IMR-90 (cell line): ENCODE measurements around the gene DPP10. TPM values are rescaled to one million over a fixed set of nuclear protein-coding genes. Genes with fewer than 3 reads are reported as not detected.

Source experiments
- ATAC-seq: fragments of 200-7000 bp; cut with Tn5 transposase; 2 replicates; pipeline ENCODE4 v1.9.1; 2020; ENCODE audit warnings: low read depth, mild to moderate bottlenecking, moderate library complexity
- BruUV-seq: library from RNA; stranded (reverse); fragments of 400-500 nt; replicated peaks from 2 replicates; lab custom pipeline; 2021; lab: Mats Ljungman, UMichigan
- CTCF ChIA-PET: fragments of 300-600 bp; formaldehyde crosslinking; extraction: SDS; loops from one replicate; lab custom pipeline; 2021; ENCODE audit warnings: antibody characterized with exemption; lab: Yijun Ruan, JAX
- POLR2A ChIA-PET: fragments of 300-600 bp; sonication (Branson Sonifier 250); formaldehyde crosslinking; loops from one replicate; lab custom pipeline; 2022; ENCODE audit warnings: antibody characterized with exemption; ENCODE audit not compliant: unreplicated experiment; lab: Charles Lee
- DNase-seq: peaks from one replicate; pipeline ENCODE4 v3.0.0; 2013
- H2AFZ ChIP-seq: replicated peaks from 2 replicates; pipeline ENCODE3; 2013; ENCODE audit warnings: low read length, mild to moderate bottlenecking; ENCODE audit not compliant: poor library complexity
- H2AK5ac ChIP-seq: 2 replicates; pipeline ENCODE4 v1.6.1; 2013; ENCODE audit warnings: low read depth, low read length, inconsistent platforms
- H2AK9ac ChIP-seq: replicated peaks from 2 replicates; pipeline ENCODE3; 2013; ENCODE audit warnings: mild to moderate bottlenecking, low read depth, low read length, moderate library complexity; ENCODE audit not compliant: poor library complexity
- H2BK120ac ChIP-seq: 2 replicates; pipeline ENCODE4 v1.6.1; 2013; ENCODE audit warnings: low read depth, low read length, inconsistent platforms
- H2BK15ac ChIP-seq: 3 replicates; pipeline ENCODE4 v1.6.1; 2013; ENCODE audit warnings: low read depth, low read length, inconsistent platforms
- H2BK20ac ChIP-seq: 2 replicates; pipeline ENCODE4 v1.6.1; 2013; ENCODE audit warnings: low read depth, mild to moderate bottlenecking, inconsistent platforms, low read length, moderate library complexity
- H2BK5ac ChIP-seq: 2 replicates; pipeline ENCODE4 v1.6.1; 2013; ENCODE audit warnings: mild to moderate bottlenecking, low read depth, low read length, inconsistent platforms; ENCODE audit not compliant: poor library complexity, severe bottlenecking
- H3K14ac ChIP-seq: replicated peaks from 2 replicates; pipeline ENCODE4 v1.6.1; 2013; ENCODE audit warnings: low read depth, low read length, inconsistent platforms
- H3K18ac ChIP-seq: 2 replicates; pipeline ENCODE4 v1.6.1; 2013; ENCODE audit warnings: low read depth, low read length, control low read depth
- H3K23ac ChIP-seq: 2 replicates; pipeline ENCODE4 v1.6.1; 2013; ENCODE audit warnings: low read depth, low read length, inconsistent platforms
- H3K27ac ChIP-seq: 2 replicates; pipeline ENCODE4 v1.5.1; 2013; ENCODE audit warnings: mild to moderate bottlenecking, control low read depth, low read length; ENCODE audit not compliant: insufficient read depth
- H3K27me3 ChIP-seq: 2 replicates; pipeline ENCODE4 v1.6.1; 2013; ENCODE audit warnings: low read length; ENCODE audit not compliant: control insufficient read depth, insufficient read depth
- H3K36me3 ChIP-seq: 2 replicates; pipeline ENCODE4 v1.6.1; 2013; ENCODE audit warnings: low read length, mixed read lengths; ENCODE audit not compliant: control insufficient read depth, insufficient read depth
- H3K4ac ChIP-seq: 2 replicates; pipeline ENCODE4 v1.6.1; 2013; ENCODE audit warnings: low read depth, low read length, inconsistent platforms
- H3K4me1 ChIP-seq: 2 replicates; pipeline ENCODE4 v1.6.1; 2013; ENCODE audit warnings: low read length, mixed read lengths; ENCODE audit not compliant: control insufficient read depth, insufficient read depth
- H3K4me2 ChIP-seq: 2 replicates; pipeline ENCODE4 v1.6.1; 2013; ENCODE audit warnings: low read depth, mild to moderate bottlenecking, control low read depth, low read length, moderate library complexity
- H3K4me3 ChIP-seq: 2 replicates; pipeline ENCODE4 v1.5.1; 2013; ENCODE audit warnings: low read depth, mild to moderate bottlenecking, control low read depth, low read length, moderate library complexity; ENCODE audit not compliant: insufficient read depth
- H3K56ac ChIP-seq: 2 replicates; pipeline ENCODE4 v1.6.1; 2013; ENCODE audit warnings: low read length, inconsistent platforms; ENCODE audit not compliant: insufficient read depth; ENCODE audit errors: extremely low read depth
- H3K79me1 ChIP-seq, 2 experiments: 2 replicates each; pipeline ENCODE4 v1.6.1; 2013; ENCODE audit warnings: low read length in 2 of 2, inconsistent platforms in 1 of 2, low read depth in 1 of 2
- H3K9ac ChIP-seq: 2 replicates; pipeline ENCODE4 v1.6.1; 2013; ENCODE audit warnings: low read depth, low read length, control low read depth
- H3K9me1 ChIP-seq: 2 replicates; pipeline ENCODE4 v1.6.1; 2013; ENCODE audit warnings: low read length, inconsistent platforms; ENCODE audit not compliant: insufficient read depth
- H3K9me3 ChIP-seq: 2 replicates; pipeline ENCODE4 v1.6.1; 2013; ENCODE audit warnings: low read length; ENCODE audit not compliant: control insufficient read depth, insufficient read depth
- H4K20me1 ChIP-seq: 2 replicates; pipeline ENCODE4 v1.6.1; 2013; ENCODE audit warnings: low read length, inconsistent platforms; ENCODE audit not compliant: insufficient read depth
- H4K5ac ChIP-seq: 2 replicates; pipeline ENCODE4 v1.6.1; 2013; ENCODE audit warnings: mild to moderate bottlenecking, low read depth, low read length, control low read depth
- H4K8ac ChIP-seq, 2 experiments: 2 replicates each; pipeline ENCODE4 v1.6.1; 2013; ENCODE audit warnings: low read depth in 2 of 2, low read length in 2 of 2, control low read depth in 1 of 2, inconsistent platforms in 1 of 2
- H4K91ac ChIP-seq: 2 replicates; pipeline ENCODE4 v1.6.1; 2013; ENCODE audit warnings: low read depth, low read length, inconsistent platforms; ENCODE audit not compliant: insufficient read depth
- BHLHE40 ChIP-seq: fragments of 150-350 bp; IDR thresholded peaks from 2 replicates; pipeline ENCODE4 v1.6.1; 2016; ENCODE audit warnings: mild to moderate bottlenecking, low read depth, low read length
- CEBPB ChIP-seq: IDR thresholded peaks from 2 replicates; pipeline ENCODE4 v1.6.1; 2012; ENCODE audit warnings: low read depth, low read length, improper control_type of control experiment
- CHD1 ChIP-seq: IDR thresholded peaks from 2 replicates; pipeline ENCODE4 v1.6.1; 2012; ENCODE audit warnings: low read depth, low read length, improper control_type of control experiment
- CTCF ChIP-seq: conservative IDR thresholded peaks from 2 replicates; pipeline ENCODE4 v1.5.1; 2012; ENCODE audit warnings: mild to moderate bottlenecking, low read depth, low read length, improper control_type of control experiment
- FOS ChIP-seq: fragments of 150-350 bp; IDR thresholded peaks from 2 replicates; pipeline ENCODE4 v1.6.1; 2016; ENCODE audit warnings: low read depth, low read length
- MAFK ChIP-seq: IDR thresholded peaks from 2 replicates; pipeline ENCODE4 v1.6.1; 2012; ENCODE audit warnings: low read depth, low read length, improper control_type of control experiment
- MAZ ChIP-seq: IDR thresholded peaks from 2 replicates; pipeline ENCODE4 v1.6.1; 2012; ENCODE audit warnings: low read depth, mild to moderate bottlenecking, low read length, improper control_type of control experiment, moderate library complexity, borderline replicate concordance
- MXI1 ChIP-seq: IDR thresholded peaks from 2 replicates; pipeline ENCODE4 v1.6.1; 2012; ENCODE audit warnings: low read depth, mild to moderate bottlenecking, low read length, moderate library complexity, borderline replicate concordance
- NFE2L2 ChIP-seq: fragments of 150-350 bp; IDR thresholded peaks from 2 replicates; pipeline ENCODE4 v1.6.1; 2016; ENCODE audit warnings: low read depth, mild to moderate bottlenecking, low read length
- POLR2A ChIP-seq: IDR thresholded peaks from 2 replicates; pipeline ENCODE4 v1.6.1; 2012; ENCODE audit warnings: mild to moderate bottlenecking, low read depth, low read length
- RAD21 ChIP-seq: IDR thresholded peaks from 2 replicates; pipeline ENCODE4 v1.6.1; 2012; ENCODE audit warnings: low read length, improper control_type of control experiment
- RCOR1 ChIP-seq: IDR thresholded peaks from 2 replicates; pipeline ENCODE4 v1.6.1; 2012; ENCODE audit warnings: mild to moderate bottlenecking, low read length, improper control_type of control experiment; ENCODE audit not compliant: insufficient replicate concordance
- RFX5 ChIP-seq: IDR thresholded peaks from 2 replicates; pipeline ENCODE4 v1.8.0; 2012; ENCODE audit warnings: low read depth, mild to moderate bottlenecking, low read length, moderate library complexity
- SMC3 ChIP-seq: fragments of 150-350 bp; IDR thresholded peaks from 2 replicates; pipeline ENCODE4 v1.6.1; 2016; ENCODE audit warnings: low read depth, mild to moderate bottlenecking, antibody characterized with exemption, low read length, moderate library complexity
- USF2 ChIP-seq: fragments of 150-350 bp; IDR thresholded peaks from 2 replicates; pipeline ENCODE4 v1.6.1; 2017; ENCODE audit warnings: mild to moderate bottlenecking, antibody characterized with exemption, low read length, low read depth
- WGBS, 2 experiments: methylation state at CpG; one replicate each; pipeline versions ENCODE4 v1.1.5 to v1.1.7; 2013; ENCODE audit warnings: missing lambda C conversion rate in 2 of 2; ENCODE audit not compliant: insufficient read length in 1 of 2; ENCODE audit errors: extremely low coverage in 2 of 2; 5-methylcytosine and 5-hydroxymethylcytosine counted together
- dilution Hi-C: fragments of 300-500 bp; cut with HindIII; formaldehyde crosslinking; loops from one replicate; pipeline ENCODE4 v1.14.3; 2018; ENCODE audit warnings: low sequenced_read_pairs; ENCODE audit not compliant: unreplicated experiment
- in situ Hi-C: fragments of 300-500 bp; cut with MboI; formaldehyde crosslinking; loops from 3 replicates; pipeline ENCODE4 v1.14.3; 2019; ENCODE audit warnings: low sequenced_read_pairs, inconsistent platforms, mixed read lengths
- intact Hi-C: fragments of 100-400 bp; cut with micrococcal nuclease; formaldehyde crosslinking; loops from 2 replicates; pipeline ENCODE4 v1.10.0; 2022
- polyA plus RNA-seq, 3 experiments: library from polyadenylated mRNA; depleted of rRNA; stranded (reverse); fragments of >200 nt; gene quantifications; 2 replicates each; pipeline ENCODE4 v1.2.3, GENCODE V29; 2012; ENCODE audit warnings: low replicate concordance in 1 of 3
- total RNA-seq: library from RNA; depleted of rRNA; stranded (reverse); fragments of >200 nt; gene quantifications from 2 replicates; pipeline ENCODE4 v1.2.3, GENCODE V29; 2012
- TF ChIP-seq, protein P1 (sequence below): fragments of 150-350 bp; IDR thresholded peaks from 2 replicates; pipeline ENCODE4 v1.6.1; 2016; ENCODE audit warnings: low read depth, mild to moderate bottlenecking, low read length, moderate library complexity, borderline replicate concordance

The DPP10 gene
- total and polyA plus RNA-seq, 2 of the 4 experiments (the other 2 are of a cell fraction) = not detected

GRCh38 chr2:114762986-114763385, 320.5 kb downstream of the DPP10 start:
- 60% methylated on average over 1 of the region's 6 CpGs; no CpG with 5 or more reads in 1 of the 2 experiments for WGBS, 2 experiments
- dilution Hi-C loops (no loop called here), intact Hi-C loops (no loop called here), in situ Hi-C loops (no loop called here)
- Histone ChIP-seq H3K56ac (no peak overlapping the region), H2BK5ac (no peak overlapping the region), H2BK120ac (no peak overlapping the region), H2AFZ (no peak overlapping the region), H3K18ac (no peak overlapping the region), H3K9ac (no peak overlapping the region), H3K4me3 (no peak overlapping the region), H3K23ac (no peak overlapping the region), H4K8ac (no peak overlapping the region), H3K36me3 (no peaks in the 10 kb centered on the region), H3K9me1 (no peaks in the 10 kb centered on the region), H2BK15ac (no peak overlapping the region), H2AK5ac (no peak overlapping the region), H2AK9ac (no peak overlapping the region), H3K4me2 (no peak overlapping the region), H4K91ac (no peak overlapping the region), H3K4ac (no peak overlapping the region), H3K9me3 (peaks cover 2% of the 10 kb centered on the region), H3K27ac (no peak overlapping the region), H3K4me1 (no peaks in the 10 kb centered on the region), H3K27me3 (no peaks in the 10 kb centered on the region), H3K14ac (no peak overlapping the region), H3K79me1 (no peaks in the 10 kb centered on the region), H4K5ac (no peak overlapping the region), H4K20me1 (no peaks in the 10 kb centered on the region), H2BK20ac (no peak overlapping the region)
- TF ChIP-seq NFE2L2 = no peak
- no peak for TF ChIP-seq BHLHE40
- TF ChIP-seq MAZ = no peak
- TF ChIP-seq RCOR1 = no peak
- no peak for TF ChIP-seq POLR2A
- TF ChIP-seq USF2 = no peak
- no peak for TF ChIP-seq MAFK
- TF ChIP-seq, protein P1, sequence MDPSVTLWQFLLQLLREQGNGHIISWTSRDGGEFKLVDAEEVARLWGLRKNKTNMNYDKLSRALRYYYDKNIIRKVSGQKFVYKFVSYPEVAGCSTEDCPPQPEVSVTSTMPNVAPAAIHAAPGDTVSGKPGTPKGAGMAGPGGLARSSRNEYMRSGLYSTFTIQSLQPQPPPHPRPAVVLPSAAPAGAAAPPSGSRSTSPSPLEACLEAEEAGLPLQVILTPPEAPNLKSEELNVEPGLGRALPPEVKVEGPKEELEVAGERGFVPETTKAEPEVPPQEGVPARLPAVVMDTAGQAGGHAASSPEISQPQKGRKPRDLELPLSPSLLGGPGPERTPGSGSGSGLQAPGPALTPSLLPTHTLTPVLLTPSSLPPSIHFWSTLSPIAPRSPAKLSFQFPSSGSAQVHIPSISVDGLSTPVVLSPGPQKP = no peak
- TF ChIP-seq CTCF = no peak
- no peak for TF ChIP-seq FOS
- no peak for TF ChIP-seq SMC3
- no peak for TF ChIP-seq RFX5
- TF ChIP-seq MXI1 = no peak
- TF ChIP-seq CHD1 = no peak
- no peak for TF ChIP-seq CEBPB
- TF ChIP-seq RAD21 = no peak
- ATAC-seq (no peak), DNase-seq (no peak)
- ChIA-PET POLR2A (no interaction called here), CTCF (no interaction called here)
- no TSS peak for BruUV-seq
